Colonic mucosa (tissue), 4 donors: Measurements from ENCODE around the gene ADAMTSL1. TPM values are rescaled to one million over a fixed set of nuclear protein-coding genes. Genes with fewer than 3 reads are reported as not detected.

Source experiments
- DNase-seq: peaks from one replicate; pipeline ENCODE4 v3.0.0-alpha.2; 2020
- H3K27ac ChIP-seq: fragments of 200-600 bp; one replicate; pipeline ENCODE4 v1.8.0; 2021
- H3K27me3 ChIP-seq: fragments of 200-600 bp; one replicate; pipeline ENCODE4 v1.8.0; 2021
- H3K36me3 ChIP-seq: fragments of 200-600 bp; one replicate; pipeline ENCODE4 v1.8.0; 2021
- H3K4me1 ChIP-seq: fragments of 200-600 bp; one replicate; pipeline ENCODE4 v1.8.0; 2021; ENCODE audit warnings: mild to moderate bottlenecking
- H3K4me3 ChIP-seq: fragments of 200-600 bp; one replicate; pipeline ENCODE4 v1.8.0; 2021
- H3K9ac ChIP-seq, 2 donors: one replicate each; pipeline ENCODE4 v1.7.0; 2013; ENCODE audit warnings: control low read depth in 2 of 2, low read depth in 2 of 2, low read length in 2 of 2
- H3K9me3 ChIP-seq: fragments of 200-600 bp; one replicate; pipeline ENCODE4 v1.8.0; 2021
- intact Hi-C: fragments of 100-400 bp; cut with DNase I; formaldehyde crosslinking; loops from one replicate; pipeline ENCODE4 v1.14.1; 2022
- total RNA-seq, 2 donors: library from RNA; stranded (reverse); fragmentation: NEBNext Ultra II Directional in 1 of 2; extraction: Animal tissue kit (Norgen Biotek cat#: 25700) in 1 of 2; gene quantifications; one replicate each; pipeline ENCODE4 v1.2.1, GENCODE V29; 2021
- TF ChIP-seq, protein P1 (sequence below): fragments of 200-600 bp; IDR thresholded peaks from one replicate; pipeline ENCODE4 v1.8.0; 2022; ENCODE audit warnings: antibody characterized with exemption, mild to moderate bottlenecking
- donor health status: healthy.
- donor health status: DM: no; HTN: no; CAD: no.
- donor health status: DM: no; HTN: no; CAD: no.

Gene ADAMTSL1
- total RNA-seq, 2 donors from 2014 or later, result 10.2 to 14.7 TPM

DNA sequence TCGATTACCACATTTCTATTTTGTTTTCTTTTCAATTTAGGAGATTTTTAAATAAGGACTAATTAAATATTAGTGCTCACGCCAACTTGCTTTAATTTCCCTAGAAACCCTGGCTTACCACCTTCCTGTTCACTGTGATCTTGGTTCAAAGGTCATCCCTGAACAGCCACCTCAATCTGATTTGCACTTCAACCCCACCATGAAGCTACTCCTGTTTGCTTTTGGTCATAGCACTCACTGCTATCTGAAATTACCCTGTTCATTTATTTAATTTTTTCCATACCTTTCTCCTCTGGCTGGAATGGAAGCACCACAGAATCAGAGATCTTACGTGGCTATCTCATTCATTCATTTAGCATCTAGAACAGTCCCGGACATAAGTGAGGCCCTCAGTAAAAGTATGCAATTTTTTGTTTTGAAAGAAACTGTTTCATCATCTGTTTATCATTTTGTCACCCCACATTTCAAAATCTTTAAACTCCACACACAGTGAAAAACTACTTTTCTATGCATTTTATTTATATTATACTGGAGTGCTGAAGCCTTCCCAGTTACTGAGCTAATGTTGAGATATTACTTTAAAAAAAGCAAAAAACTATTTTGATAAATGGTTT lies 17.2 kb upstream of the ADAMTSL1 start:
- H3K4me1 ChIP-seq, result no peaks in the 10 kb centered on the region
- peak; percentile 41 for DNase-seq
- TF ChIP-seq, protein P1, sequence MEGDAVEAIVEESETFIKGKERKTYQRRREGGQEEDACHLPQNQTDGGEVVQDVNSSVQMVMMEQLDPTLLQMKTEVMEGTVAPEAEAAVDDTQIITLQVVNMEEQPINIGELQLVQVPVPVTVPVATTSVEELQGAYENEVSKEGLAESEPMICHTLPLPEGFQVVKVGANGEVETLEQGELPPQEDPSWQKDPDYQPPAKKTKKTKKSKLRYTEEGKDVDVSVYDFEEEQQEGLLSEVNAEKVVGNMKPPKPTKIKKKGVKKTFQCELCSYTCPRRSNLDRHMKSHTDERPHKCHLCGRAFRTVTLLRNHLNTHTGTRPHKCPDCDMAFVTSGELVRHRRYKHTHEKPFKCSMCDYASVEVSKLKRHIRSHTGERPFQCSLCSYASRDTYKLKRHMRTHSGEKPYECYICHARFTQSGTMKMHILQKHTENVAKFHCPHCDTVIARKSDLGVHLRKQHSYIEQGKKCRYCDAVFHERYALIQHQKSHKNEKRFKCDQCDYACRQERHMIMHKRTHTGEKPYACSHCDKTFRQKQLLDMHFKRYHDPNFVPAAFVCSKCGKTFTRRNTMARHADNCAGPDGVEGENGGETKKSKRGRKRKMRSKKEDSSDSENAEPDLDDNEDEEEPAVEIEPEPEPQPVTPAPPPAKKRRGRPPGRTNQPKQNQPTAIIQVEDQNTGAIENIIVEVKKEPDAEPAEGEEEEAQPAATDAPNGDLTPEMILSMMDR, result no peak
- no peak overlapping the region for H3K27ac ChIP-seq
- H3K36me3 ChIP-seq, result no peaks in the 10 kb centered on the region
- H3K9ac ChIP-seq, result no peak overlapping the region
- no peak overlapping the region for H3K4me3 ChIP-seq
- H3K9me3 ChIP-seq, result no peaks in the 10 kb centered on the region
- H3K27me3 ChIP-seq, result no peaks in the 10 kb centered on the region
- intact Hi-C loops, result no loop called here

DNA sequence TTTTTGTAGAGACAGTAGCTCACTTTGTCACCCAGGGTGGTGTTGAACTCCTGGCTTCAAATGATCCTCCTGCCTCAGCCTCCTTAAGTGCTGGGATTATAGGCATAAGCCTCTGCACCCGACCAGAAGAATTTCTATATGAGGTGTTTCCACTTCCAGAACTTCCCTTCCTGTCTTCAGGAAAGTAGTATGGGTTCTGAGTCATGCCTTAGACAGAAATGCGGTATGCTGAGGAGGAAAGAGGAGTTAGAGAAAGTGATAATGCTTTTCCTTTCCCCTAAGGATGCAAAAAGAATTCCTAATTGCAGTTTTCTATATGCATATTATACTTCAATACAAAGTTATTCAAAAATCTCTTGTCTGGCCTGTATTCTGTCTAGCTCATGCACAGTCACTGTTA lies 16.4 kb upstream of the ADAMTSL1 start:
- TF ChIP-seq, protein P1, result no peak
- intact Hi-C loops, result no loop called here
- Histone ChIP-seq H3K36me3 (no peaks in the 10 kb centered on the region), H3K9me3 (no peaks in the 10 kb centered on the region), H3K27ac (no peak overlapping the region), H3K9ac (no peak overlapping the region), H3K4me1 (no peaks in the 10 kb centered on the region), H3K27me3 (no peaks in the 10 kb centered on the region), H3K4me3 (no peak overlapping the region)
- no peak for DNase-seq

DNA sequence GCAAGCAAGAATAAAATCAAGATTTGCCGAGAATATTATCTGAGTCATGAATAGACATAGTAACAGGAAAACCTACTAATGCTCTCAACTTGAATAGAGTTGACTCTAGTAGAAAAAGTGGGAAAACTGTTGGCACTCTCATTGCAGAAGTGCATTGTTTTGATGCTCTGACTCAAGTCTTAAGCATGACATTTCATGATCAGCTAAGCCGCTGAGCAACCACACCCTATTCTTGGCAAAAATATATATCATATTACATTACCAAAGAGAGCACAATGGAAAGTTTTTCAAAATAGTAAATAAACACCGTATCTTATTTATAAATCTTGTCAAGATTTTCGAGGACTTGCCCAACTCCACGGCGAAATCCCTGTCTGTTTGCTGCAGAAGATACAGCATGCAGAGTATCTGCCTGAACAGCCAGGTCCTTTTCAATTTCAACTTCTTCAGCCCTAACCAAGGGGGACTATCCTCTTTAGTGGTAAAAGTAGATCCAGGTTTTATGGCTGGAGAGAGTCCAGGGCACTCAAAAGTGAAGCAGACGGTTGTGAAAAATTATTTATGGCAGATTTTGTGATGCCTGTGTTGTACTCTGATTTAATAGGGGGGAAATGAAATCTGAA lies 13.9 kb upstream of the ADAMTSL1 start:
- H3K4me1 ChIP-seq, result no peaks in the 10 kb centered on the region
- DNase-seq, result no peak
- H3K9me3 ChIP-seq, result no peaks in the 10 kb centered on the region
- H3K9ac ChIP-seq, result no peak overlapping the region
- H3K36me3 ChIP-seq, result no peaks in the 10 kb centered on the region
- no peak overlapping the region for H3K4me3 ChIP-seq
- no peak overlapping the region for H3K27ac ChIP-seq
- intact Hi-C loops, result no loop called here
- TF ChIP-seq, protein P1, result no peak
- H3K27me3 ChIP-seq, result no peaks in the 10 kb centered on the region

DNA sequence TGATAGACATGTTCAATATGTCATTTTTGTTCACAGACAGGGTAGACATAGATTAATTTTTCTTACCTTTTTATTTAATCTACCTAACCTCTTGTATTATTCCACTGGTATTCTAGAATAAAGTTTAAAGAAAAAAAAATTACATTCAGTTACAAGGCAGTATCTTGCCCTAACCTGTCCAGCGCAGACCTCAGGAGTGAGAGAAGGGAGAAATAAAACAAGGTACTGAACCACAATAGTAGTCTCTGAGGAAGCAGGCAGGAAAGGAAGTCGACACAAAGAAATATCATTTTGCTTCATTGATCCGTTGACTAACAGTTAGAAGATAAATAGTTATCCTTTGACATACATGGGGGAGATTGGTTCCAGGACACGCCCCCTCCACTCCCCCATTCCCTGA lies 12.5 kb upstream of the ADAMTSL1 start:
- Histone ChIP-seq H3K27ac (no peak overlapping the region), H3K27me3 (no peaks in the 10 kb centered on the region), H3K4me1 (no peaks in the 10 kb centered on the region), H3K9me3 (no peaks in the 10 kb centered on the region), H3K36me3 (no peaks in the 10 kb centered on the region), H3K9ac (no peak overlapping the region), H3K4me3 (no peak overlapping the region)
- no peak for DNase-seq
- intact Hi-C loops, result no loop called here
- TF ChIP-seq, protein P1, result no peak

DNA sequence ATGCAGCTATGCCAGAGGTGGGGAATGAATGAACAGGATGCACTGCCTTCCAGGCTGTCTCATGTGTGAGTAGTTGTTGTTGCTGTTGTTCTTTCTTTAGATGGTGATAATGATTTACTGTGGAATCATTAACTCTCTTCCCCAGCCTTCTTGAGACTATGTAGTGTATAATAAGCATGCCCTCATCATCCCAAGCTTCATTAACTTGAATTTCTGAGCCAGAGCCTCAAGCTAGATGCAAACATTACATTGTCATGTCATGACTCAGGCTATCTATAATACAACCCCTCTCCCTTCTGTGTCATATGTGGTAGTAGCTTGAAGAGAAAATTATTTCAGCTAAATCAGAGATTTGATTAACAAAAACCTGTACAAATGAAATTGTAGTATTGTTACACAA lies 10.0 kb upstream of the ADAMTSL1 start:
- TF ChIP-seq, protein P1, result no peak
- no peak overlapping the region for H3K27ac ChIP-seq
- H3K9me3 ChIP-seq, result no peaks in the 10 kb centered on the region
- intact Hi-C loops, result no loop called here
- DNase-seq, result no peak
- no peaks in the 10 kb centered on the region for H3K36me3 ChIP-seq
- no peak overlapping the region for H3K4me3 ChIP-seq
- H3K4me1 ChIP-seq, result no peaks in the 10 kb centered on the region
- H3K27me3 ChIP-seq, result no peaks in the 10 kb centered on the region
- no peak overlapping the region for H3K9ac ChIP-seq
